ENCODE data around the gene ZNF474.

ZNF474 gene

DNA sequence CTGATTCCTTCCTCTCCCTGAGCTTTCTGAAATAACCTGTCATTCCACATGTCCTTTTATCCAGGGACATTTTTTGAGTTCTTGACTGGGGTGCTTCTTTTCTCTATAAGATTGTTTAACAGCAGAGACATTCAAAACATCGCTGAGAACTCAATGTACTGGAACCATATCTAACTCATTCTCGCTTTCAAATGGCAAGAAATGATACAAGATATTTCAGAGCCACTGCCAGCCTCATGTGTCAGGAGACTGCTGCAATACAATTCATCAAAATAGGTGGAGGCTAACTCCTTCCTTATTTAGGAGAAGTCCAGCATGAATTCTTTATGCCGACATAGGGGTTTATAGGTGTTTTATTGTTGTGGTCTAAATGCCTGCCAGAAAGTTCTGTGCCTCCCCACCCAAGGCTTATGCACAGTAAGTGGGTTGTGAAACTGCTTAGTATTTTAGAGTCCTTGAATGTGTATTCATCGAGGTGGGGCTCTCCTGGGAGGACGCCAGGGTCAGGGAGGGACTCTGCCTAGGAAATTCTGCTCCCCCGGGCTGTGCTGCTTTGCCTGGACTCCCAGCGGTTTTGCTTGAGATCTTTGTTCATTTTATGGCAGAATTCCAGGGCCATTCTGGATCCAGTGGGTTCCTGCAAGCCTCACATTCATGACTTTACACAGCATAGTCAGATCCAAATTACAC is 53.9 kb downstream of the ZNF474 start:
- DNase-seq, result no peak

DNA sequence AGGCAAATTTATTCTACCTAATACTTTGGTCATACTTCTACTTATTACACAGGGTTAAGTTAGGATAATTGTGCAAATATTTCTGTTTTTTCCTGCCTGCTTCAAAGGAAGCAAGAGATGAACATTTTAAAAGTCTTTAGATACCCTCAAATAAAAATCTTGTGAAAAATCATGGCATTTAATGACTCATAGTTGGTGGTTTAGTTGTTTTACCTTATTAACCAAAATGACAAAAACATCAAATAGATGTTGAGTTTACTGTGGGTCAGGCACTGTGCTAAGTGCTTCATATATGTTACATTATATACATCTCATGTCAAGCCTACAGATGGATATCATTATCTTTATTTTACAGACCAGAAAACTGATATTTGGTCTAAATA is 54.4 kb downstream of the ZNF474 start:
- DNase-seq, result no peak

DNA sequence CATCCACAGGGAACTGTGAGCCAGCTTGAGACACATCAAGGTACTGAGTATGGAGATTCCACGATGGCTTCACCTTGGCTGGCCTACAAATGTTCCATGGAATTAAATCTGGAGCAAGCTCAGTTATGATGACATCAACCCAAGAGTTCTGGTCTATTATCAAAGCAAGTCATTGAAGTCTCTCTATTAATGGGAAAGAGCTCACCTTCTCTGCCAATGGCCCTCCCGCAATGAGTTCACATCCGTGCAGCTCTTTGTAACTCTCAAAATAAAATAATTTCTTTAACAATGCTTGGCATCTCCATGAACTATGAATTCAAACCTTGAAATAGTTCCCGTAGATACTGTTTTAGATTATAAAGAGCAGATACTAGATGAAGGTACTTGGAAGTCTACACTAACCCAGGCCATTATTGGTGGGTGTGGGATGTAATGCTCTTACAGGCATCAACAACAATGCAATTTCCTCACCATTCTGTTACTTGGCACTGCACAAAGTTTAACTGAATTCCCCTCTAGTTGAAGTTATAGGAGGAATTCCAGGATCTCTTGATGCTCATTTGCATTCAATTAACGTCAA is 55.4 kb downstream of the ZNF474 start:
- no peak for DNase-seq

DNA sequence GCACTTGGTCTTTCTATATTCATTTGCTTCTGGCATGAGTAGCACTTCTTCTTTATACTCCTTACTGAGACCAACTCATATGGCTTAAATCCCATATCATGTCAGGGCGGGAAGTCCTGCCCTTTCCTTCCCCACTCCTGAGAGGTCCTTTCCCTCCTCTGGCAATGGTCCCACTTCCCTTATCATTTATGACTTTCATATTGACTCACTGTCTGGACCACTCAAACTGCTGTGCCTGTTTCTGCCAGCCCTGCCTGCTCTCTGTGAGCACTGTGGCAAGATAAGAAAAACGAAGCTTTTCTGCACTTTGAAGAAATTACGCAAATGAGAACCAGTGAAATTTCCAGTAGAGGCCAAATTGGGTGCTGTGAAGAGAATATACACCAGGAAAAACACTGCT is 58.1 kb downstream of the ZNF474 start:
- DNase-seq, result no peak

DNA sequence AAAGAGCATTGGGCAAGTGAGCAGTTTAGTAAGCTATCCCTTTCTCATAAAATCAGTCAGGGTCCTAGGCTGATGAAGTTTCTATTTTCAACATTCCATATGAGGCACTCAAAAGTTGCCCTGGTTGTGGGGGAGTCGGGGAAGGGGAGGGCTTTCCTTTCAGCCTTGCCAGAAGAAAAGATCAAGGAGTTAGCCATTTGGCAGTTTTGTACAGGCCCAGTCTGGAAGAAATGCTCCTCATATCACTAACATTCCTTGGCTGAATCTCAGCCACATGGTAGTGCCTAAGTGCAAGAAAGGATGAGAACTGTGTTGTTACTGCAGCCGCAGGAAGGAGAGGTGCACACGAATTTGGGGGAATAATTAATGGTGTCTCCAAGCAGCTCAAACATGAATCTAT is 60.8 kb downstream of the ZNF474 start:
- DNase-seq, result no peak

DNA sequence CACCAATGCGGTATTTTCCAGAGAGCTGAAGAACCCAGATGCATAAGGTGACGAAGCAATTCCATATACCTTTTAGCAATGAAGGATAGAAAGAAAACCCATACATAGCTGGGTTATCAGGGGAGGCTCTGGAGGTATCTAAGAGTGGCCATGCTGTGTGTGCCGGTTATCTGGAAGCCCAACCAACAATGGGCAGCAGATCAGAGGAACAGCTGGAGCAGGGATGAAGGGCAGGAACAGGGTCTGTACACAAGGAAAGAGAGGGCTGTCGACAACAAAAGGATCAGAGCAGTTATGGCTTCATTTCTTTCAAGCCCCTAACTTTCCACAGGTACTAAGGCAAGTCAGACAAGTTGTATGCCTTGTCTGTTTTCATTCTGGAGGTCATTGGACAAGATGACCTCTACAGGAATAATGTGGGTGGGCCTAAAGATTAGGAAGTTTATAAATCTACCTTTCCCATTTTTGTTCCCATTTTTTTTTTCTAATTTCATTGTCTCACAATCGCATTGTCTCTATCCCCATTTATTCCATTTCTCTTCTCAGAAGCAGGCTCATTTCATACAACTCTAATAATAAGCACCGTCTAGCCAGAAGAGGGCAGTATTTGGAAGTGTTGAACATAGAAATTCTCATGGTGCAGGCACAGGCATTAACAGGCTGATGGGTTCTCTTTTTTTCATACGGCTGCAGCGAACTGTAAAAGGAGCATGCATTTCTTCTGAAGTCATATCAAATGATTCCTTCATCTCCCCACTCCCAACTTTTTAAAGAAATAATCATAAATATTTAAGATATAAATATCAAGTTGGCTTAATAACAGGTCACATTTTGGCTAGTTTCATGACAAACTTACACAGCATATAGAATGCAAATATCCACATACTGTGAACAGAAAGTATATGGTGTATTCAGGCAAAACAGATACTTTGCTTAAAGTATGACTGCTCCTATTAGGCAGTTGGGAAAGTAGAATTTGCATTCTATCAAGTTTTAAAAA is 63.5 kb downstream of the ZNF474 start:
- DNase-seq, result peak; percentile 11

DNA sequence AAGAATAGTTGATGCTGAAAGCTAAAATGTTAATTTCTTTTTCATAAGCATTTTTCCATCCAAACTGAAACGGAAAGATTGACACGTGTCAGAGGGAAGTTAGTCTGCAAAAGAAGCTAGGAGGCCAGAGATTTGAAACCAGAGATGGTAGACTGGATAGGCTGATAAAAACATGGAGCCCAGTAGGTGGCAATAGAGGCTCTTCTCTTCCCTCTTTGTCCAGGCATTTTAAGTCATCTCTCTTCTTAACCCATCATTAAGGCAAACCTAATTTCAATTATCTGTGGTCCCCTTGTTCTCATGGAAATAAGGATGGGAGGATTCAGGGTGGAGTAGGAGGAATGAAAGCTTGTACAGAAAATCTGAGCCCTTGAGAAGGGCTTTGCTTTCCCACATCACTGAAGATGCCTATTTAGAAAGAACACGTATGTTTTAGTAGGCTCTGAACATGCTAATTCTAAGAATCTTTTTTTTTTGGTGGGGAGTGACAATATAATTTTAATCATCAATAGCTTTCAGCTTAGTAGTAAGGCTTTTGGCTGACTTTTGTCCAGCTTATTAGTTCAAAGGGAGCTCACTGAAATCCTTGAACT is 66.6 kb downstream of the ZNF474 start:
- DNase-seq, result no peak

DNA sequence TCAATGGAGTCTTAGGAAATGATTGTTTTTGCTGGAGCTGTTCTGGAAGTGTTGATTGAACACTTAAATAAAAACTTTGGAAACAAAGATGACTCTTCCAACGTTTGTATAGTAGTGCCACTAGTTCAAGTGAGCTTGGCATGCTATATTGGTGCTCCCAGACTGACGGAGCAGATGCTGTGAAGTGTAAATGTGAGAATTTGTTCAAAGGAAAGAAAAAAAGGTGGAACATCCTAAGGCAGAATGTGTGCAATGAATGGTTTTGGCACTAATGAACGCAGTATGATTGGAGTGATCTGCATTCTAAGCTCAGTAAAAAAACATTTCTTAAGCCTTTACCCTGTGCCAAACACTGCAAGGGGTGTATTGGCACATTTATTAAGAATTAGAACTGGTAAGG is 69.8 kb downstream of the ZNF474 start:
- DNase-seq, result no peak

DNA sequence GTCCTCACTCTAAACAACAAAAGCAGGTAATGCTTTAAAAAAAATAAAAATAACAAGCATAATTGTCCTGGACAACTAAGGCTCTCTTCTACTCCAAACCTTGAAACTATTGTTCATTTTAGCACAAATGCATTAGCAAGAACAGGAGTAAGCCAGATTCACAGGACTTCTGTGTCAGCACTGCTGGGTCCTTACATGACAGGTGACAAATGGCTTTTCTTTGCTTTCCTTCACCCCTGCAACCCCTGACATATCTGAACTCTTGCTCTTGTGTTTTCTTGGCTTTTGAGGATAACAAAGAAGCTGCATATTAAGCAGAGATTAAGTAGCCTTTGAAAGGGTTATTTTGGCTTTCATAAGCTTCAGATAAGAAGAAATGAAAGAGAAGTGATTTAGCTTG is 71.1 kb downstream of the ZNF474 start:
- no peak for DNase-seq

DNA sequence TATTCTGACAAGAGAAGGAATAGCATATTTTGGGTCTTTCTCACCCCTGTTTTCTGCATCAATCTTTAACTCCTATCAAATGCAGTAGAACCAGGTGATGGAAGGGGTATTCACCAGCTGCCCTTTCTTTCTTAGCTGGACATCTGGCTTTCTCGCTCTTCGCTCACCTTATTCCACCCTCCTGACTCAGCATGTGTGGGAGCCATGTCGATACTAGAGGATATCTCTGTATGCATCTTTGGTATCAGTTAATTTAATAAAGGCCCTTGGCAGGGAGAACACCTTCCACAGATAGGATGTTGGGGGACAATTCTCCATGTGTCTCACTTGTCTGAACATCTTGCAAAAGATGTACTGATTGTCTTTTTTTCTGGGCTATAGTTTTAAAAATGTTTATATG is 71.5 kb downstream of the ZNF474 start:
- DNase-seq, result no peak

DNA sequence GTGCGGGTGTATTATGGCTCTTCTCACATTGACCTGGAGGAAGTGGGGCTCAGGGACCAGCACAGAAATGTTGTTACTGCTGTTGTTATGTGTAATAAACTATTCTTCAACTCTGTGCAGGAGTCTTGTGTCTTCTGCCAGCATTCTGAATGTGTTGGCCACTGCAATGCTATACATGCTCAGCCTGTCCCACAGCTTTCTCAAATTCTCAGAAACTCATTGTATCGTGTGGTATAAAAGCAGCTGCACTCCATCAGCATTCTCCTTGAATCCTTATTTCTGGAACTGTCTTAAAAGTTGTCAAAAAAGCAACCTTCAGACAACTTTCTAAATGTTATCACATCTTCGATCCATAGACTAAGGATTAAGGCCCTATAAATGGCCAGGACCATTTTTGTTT is 72.0 kb downstream of the ZNF474 start:
- DNase-seq, result no peak

DNA sequence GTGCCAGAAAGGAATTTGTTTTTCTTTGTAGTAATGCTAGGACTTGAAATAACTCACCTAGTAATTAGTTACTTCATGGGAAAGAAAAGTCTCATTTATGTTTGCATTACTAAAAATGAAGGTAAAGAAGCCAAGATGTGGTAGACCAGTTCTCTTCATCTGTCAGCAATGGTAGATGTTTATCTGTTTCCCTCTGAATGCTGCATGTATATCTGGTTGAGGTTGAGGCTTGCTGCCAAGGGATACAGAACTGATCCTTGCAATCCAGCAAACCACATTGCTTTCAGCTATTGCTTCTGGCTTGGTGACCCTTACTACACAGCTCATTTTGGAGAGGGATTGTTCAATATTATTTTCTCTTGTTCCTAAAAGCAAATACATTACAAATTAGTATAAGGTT is 73.6 kb downstream of the ZNF474 start:
- no peak for DNase-seq

Measured in activated CD4-positive, alpha-beta T cell treated with anti-CD3 and anti-CD28 coated beads for 48 hours (primary cell).